Stimulated activated CD4-positive, alpha-beta T cell treated with anti-CD3 and anti-CD28 coated beads, Interleukin-15, amount 100 ng/mL, for 1 hour (primary cell): ENCODE results near the gene KIF1A.

Experiments
- DNase-seq, 2 donors: peaks; one replicate each; pipeline ENCODE4 v3.0.0-alpha.2; 2020; ENCODE audit warnings: low read depth in 1 of 2, low spot score in 1 of 2

Gene KIF1A

DNA sequence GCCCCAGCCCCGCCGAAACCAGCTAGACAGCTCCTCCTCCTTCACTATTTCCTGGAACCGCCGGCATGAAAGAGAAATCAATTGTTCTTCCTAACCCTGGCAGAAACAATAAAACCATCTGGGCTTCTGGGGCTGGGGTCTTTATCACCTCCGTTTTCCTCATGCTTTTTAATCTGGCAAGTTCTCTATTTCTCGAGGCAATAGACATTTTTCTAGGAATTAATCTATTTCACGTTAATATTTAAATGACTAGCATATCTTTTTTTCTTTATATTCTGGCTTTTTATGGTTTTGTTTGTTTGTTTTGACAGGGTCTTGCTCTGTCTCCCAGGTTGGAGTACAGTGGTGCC lies 1.4 kb upstream of the KIF1A start:
- DNase-seq = no peak

DNA sequence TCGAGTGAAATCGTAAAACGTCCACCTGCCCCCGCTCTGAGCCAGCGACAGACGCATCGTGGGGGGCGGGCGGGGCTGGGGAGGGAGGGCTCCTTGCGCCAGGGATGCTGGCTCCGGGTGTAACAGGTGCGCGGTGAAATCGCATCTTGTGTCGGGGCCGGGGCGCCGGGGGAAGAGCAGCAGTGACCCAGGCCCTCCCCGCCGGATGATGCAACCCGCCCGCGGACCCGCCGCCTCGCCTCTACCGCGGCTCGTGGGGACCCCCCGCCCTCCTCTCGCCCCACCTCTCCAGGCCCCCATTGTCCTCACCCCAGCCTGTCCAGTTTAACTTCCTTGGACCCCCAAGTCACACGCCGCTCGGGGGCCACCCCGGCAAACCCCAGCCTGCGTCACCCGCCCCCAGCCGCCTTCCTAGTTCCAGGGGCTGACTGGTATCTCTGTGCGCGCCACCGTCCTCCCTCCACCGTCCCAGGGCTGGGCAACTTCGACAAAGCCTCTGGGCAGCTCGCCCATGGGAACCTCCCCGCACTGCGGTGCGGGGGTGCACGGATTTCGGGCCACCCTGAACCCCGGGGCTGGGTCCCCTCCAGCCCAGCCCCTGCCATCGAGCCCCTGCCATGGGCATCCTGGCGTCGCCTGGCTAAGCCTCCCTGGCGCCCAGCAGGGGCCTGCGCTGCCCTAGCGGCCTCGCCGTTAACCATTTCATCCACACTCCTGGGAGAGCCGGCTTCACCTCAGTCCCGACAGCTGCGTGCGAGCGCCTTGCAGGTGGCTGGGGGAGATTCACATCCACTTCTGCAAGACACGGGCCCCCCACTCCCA lies 799 bp upstream of the KIF1A start:
- no peak for DNase-seq

- DNase-seq = no peak
Observed at GRCh38 chr2:240819126-240819857, 727 bp downstream of the KIF1A start.

- no peak for DNase-seq
Observed at GRCh38 chr2:240818293-240819125, 1.5 kb downstream of the KIF1A start.

DNA sequence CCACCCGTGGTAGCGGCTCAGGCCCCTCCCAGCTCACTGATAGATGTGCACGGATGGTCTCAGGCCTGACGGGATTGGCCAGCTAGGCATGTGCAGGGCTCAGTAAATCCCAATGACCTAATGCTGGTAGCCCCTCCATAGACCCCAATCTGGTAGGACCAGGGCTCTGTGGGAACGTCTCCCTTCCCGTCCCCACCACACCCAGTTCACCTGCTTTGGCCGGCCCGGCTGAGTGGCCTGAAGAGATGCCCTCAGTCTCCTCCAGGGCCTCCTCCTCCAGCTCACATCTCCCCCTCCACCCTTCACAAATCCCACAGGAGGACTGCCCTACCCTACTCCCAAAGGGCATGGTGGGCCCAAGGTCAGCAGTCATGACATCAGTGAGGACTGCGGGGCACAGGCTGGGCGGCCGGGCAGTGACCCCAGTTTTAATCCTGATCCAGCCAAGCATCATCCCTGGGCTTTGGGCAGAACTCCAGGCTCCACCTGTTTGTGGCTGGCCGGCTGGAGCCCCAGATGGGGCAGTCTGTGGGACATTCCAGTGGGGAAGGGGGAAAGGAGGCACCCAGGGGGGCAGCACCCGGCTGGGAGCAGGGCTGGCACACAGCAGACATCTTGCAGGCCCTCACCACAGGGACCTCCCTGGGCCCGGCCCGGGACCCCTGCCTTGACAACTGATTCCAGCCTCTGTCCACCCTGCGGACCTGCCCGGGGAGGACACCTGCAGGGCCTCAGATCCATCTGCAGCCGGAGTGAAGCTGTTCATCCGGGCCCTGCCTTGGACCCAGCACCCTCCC lies 2.3 kb downstream of the KIF1A start:
- DNase-seq = no peak

GRCh38 chr2:240816584-240817495 lies 3.2 kb downstream of the KIF1A start:
- no peak for DNase-seq

DNA sequence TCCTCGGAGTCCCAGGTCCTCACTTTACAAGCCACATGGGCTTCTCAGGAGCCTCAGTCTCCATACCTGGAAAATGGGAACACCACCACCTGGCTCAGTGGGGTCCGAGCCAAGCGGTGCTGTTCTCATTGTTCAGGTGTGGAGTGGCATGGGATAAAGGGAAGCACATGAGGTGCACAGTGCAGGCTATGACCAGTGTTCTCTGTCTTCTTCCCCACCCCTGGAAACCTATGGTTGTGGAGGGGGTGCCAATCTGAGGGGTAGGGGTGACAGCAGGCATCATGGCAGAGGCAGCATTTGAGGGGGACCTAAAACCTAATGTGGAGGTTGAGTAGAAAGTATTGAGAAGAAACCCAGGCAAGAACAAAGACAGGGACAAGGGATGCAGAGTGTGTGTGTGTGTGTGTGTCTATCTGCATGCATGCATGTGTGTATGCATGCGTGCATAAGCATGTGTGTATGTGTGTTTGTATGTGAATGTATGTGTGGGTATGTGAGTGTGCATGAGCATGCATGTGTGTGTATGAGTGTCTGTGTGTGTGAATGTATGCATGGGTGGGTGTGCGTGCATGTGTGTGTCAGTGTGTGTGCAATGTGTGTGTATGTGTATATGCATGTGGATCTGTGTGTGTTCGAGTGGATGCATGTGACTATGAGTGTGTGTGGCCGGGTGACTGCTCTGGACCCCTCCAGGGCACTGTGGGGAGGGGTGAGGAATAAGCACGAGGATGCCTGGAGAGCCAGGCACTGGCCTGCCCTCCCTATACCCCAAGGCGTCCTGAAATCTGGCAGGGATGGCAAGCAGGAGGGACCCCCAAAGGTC lies 4.0 kb downstream of the KIF1A start:
- no peak for DNase-seq

DNA sequence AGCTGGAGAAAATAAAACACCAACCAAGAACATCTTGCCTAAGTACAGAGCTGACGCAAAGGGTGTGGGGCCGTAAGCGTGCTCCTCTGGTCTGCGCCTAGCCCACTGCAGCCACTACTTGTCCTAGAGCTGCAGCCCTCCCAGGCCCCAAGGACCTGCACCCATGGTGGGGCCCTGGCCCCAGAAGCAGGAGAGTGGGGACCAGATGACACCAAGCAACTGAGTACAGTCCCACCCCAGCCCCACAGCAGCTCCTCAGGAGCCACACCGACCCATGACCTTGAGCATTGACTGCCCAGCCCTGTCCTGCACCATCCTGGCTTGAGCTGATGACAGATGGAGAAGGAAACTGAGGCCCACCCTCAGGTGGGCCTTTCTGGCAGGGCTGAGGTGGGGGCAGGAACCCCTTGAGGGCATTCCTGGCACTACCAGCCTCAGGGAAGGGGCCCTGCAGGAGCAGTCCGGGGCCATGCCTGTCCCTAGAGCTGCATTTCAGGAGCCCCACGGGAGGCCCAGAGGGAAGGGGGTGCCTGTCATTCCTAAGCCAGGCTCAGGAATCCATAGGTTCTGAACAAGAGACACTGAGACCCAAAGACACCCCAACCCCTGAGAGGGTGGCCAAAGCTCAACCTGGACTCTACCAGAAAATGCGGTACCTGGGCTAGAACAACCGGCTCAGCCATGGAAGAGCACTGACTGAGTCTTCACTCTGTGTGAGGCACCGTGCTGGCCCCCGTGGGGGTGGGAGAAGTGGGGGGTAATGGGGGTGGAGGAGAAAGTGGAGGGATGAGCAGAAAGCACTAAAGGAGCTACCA lies 4.9 kb downstream of the KIF1A start:
- no peak for DNase-seq

GRCh38 chr2:240814280-240814679 lies 5.7 kb downstream of the KIF1A start:
- DNase-seq = no peak

GRCh38 chr2:240813231-240813921 lies 6.6 kb downstream of the KIF1A start:
- DNase-seq = no peak

GRCh38 chr2:240812721-240813120 lies 7.3 kb downstream of the KIF1A start:
- DNase-seq = no peak

- no peak for DNase-seq
Observed at GRCh38 chr2:240812301-240812680, 7.7 kb downstream of the KIF1A start.

DNA sequence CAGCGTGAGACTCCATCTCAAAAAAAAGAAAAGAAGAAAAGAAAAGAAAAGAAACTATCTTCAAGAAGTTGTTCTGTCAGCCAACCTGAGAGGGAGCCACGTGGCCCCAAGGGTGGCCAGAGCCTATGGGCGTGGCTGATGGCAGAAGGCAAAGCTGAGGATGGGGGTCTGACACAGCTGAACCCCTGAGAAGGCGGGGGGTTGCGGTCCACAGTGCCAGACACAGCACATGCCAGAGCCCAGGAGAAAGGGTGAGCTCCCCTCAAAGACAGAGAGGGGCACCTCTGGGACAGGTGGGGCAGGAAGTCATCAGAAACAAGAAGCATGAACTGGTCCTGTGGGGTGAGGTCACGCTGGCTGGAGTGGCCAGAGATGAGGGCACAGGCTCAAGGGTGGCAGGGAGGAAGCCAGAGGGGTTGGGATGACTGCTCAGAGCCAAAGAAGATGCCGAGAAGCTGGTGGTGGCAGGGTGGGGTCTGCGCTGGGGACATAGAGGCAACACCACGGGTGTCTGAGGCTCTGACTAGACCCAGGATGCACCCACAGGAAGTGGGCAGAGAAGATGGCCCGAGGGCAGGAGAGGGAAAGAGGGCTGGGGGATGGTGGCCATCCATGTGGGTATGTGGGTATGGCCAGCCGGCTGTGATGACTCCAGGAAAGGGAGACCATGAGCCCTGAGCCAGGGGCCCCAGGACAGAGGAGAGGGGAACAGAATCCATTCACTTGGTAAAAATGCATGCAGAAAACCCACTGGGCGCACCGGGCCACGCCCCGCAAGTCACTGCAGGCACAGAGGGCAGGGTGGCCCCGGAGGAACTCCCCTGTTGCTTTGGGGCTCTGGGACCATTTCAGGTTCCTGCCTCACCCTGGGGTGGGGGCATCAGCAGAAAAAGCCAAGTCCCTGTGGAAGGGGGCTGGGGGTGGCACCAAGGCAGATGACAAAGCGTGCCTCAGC lies 8.4 kb downstream of the KIF1A start:
- no peak for DNase-seq

DNA sequence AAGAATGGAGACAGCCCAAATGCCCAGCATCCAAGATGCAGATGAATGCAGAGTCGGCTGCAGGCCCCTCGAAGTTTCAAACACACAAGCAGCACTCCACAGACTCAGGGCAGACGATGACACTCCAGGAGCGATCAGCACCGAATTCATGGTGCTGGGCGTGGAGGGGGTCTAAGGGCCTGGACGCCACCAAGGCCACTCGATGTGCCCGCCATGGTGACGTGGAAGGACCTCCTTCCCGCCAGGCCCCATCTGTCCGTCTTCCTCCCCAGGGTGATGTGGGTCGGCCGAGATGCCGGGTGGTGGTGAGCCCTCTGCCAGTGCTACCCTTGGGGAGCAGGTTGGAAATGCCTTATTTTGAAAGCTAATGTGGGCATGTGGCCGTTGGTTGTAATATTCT lies 9.4 kb downstream of the KIF1A start:
- no peak for DNase-seq

DNA sequence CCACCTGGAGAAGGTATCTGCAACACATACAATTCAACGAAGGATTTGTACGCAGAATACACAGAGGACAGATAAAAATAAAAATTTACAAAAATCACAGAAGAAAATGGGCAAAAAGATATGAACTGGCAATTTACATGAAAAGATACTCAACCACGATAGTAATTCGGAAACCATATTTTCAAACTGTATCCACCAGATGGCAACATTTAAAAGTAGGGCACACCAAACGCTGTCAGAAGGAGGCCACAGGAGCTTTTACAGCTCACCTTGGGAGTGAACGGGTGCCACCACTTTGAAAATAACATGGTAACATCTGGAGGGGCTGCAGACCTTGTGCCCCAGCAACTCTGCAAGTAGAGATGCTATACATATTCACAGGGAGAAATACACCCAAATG lies 9.8 kb downstream of the KIF1A start:
- DNase-seq = no peak

DNA sequence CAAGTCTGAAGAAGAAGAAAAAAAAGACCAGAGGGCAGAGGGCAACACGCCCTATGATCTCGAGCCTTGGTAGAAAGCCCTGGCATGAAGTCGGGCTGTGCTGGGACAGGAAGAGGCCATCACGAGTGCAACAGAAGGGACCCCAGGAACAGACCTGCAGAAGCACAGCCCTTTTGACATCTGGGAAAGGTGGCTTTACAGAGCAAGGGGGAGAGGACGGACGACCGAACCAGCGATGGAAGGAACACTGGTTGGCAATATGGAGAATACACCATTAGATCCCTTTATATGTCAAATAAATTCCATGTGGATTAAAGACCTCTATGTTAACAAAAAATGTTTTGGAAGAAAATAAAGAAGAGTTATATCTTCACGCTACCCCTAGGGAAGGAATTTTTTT lies 10.7 kb downstream of the KIF1A start:
- DNase-seq = no peak

DNA sequence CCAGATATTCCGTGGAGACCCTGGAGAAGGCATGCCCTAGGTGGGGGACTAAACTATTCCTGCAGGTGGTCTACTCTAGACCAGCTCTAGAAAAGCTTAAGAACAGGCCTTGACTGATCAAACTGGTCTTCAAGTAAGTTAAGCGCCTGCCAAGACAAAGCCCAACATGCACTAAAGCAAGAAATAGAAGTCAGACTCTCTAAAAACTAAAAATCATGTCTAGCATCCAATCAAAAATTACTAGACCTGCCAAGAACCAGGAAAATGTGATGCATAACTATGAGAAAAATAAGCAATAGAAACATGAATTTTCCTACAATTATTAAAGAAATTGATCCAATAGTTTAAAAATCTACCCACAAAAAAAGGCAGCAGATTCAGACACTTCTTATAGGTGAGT lies 13.6 kb downstream of the KIF1A start:
- no peak for DNase-seq
